ENCODE data around the gene TUSC2. TPM values are rescaled to one million over a fixed set of nuclear protein-coding genes. Genes with fewer than 3 reads are reported as not detected.

TUSC2 gene
- total RNA-seq, 1 experiment from 2014 or later, result 35.3 TPM

- in situ Hi-C loops (cut with HindIII; ENCODE audit: low pct_unique_long_range_greater_than_20kb, low sequenced_read_pairs), result no loop called here
- H3K9me3 ChIP-seq (ENCODE audit: control insufficient read depth, insufficient read depth, low read depth, low read length), result no peaks in the 10 kb centered on the region
- peaks cover 2% of the 10 kb centered on the region; the same call in 1 of the 2 replicates for H3K36me3 ChIP-seq (ENCODE audit: control insufficient read depth, insufficient read depth, low read length)
- peaks cover 6% of the 10 kb centered on the region for H3K4me1 ChIP-seq (ENCODE audit: control insufficient read depth, insufficient read depth, low read length)
- no TSS peak for BruUV-seq (replicated peaks)
- peak overlapping the region; percentile 75 to 80 for H3K4me3 ChIP-seq (ENCODE audit: low read depth in 2 of 2, low read length in 2 of 2)
- no peaks in the 10 kb centered on the region for H3K27me3 ChIP-seq (ENCODE audit: control insufficient read depth, insufficient read depth, low read length)
- no peak for DNase-seq (ENCODE audit: low read depth, low spot score)
- POLR2A ChIA-PET, result no interaction called here
- 0 out of 2 replicates have a peak, but pooled peaks have one; percentile 6 for TF ChIP-seq SIN3A (IDR thresholded peaks at IDR 0.05; ENCODE audit: borderline replicate concordance, insufficient read depth, low read depth, low read length)
- no peak for TF ChIP-seq REST (IDR thresholded peaks at IDR 0.05; ENCODE audit: insufficient read depth in 1 of 2, low read depth in 2 of 2, low read length in 1 of 2)
- intact Hi-C loops (cut with micrococcal nuclease; ENCODE audit: unreplicated experiment), result no loop called here
- peak overlapping the region; percentile 89 for H3K27ac ChIP-seq (ENCODE audit: low read length)
- ATAC-seq, result no peak
- CTCF ChIA-PET, result interaction anchor here (0.6 kb wide), 1 partner anchor 122 kb away, joined by 3 read pairs; no protein-coding TSS in a partner anchor
Measured at GRCh38 chr3:50350213-50350526, 22.1 kb upstream of the TUSC2 start.

GRCh38 chr3:50347187-50347813 lies 19.3 kb upstream of the TUSC2 start:
- CTCF ChIA-PET, result interaction anchor here (0.7 to 2.1 kb wide), 6 partner anchors 10 to 187 kb away, joined by 5 to 13 read pairs (median 10); partner anchors contain the start of gene IFRD2
- no peak overlapping the region for H3K4me3 ChIP-seq (ENCODE audit: low read depth in 2 of 2, low read length in 2 of 2)
- H3K27ac ChIP-seq (ENCODE audit: low read length), result no peak overlapping the region
- ATAC-seq, result no peak
- intact Hi-C loops (cut with micrococcal nuclease; ENCODE audit: unreplicated experiment) (loop anchor here (2.0 kb wide), 1 partner anchor 204 kb away; no protein-coding TSS in a partner anchor), in situ Hi-C loops (cut with HindIII; ENCODE audit: low pct_unique_long_range_greater_than_20kb, low sequenced_read_pairs) (no loop called here)
- no peaks in the 10 kb centered on the region for H3K27me3 ChIP-seq (ENCODE audit: control insufficient read depth, insufficient read depth, low read length)
- H3K36me3 ChIP-seq (ENCODE audit: control insufficient read depth, insufficient read depth, low read length), result peaks cover 2% of the 10 kb centered on the region; the same call in 1 of the 2 replicates
- H3K9me3 ChIP-seq (ENCODE audit: control insufficient read depth, insufficient read depth, low read depth, low read length), result no peaks in the 10 kb centered on the region
- TF ChIP-seq, protein P1, sequence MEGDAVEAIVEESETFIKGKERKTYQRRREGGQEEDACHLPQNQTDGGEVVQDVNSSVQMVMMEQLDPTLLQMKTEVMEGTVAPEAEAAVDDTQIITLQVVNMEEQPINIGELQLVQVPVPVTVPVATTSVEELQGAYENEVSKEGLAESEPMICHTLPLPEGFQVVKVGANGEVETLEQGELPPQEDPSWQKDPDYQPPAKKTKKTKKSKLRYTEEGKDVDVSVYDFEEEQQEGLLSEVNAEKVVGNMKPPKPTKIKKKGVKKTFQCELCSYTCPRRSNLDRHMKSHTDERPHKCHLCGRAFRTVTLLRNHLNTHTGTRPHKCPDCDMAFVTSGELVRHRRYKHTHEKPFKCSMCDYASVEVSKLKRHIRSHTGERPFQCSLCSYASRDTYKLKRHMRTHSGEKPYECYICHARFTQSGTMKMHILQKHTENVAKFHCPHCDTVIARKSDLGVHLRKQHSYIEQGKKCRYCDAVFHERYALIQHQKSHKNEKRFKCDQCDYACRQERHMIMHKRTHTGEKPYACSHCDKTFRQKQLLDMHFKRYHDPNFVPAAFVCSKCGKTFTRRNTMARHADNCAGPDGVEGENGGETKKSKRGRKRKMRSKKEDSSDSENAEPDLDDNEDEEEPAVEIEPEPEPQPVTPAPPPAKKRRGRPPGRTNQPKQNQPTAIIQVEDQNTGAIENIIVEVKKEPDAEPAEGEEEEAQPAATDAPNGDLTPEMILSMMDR (IDR thresholded peaks at IDR 0.05), result peak; percentile 80
- TF ChIP-seq TCF7L2 (IDR thresholded peaks at IDR 0.05; ENCODE audit: low read depth, low read length), result no peak
- peaks cover 8% of the 10 kb centered on the region for H3K4me1 ChIP-seq (ENCODE audit: control insufficient read depth, insufficient read depth, low read length)
- POLR2A ChIA-PET, result no interaction called here
- DNase-seq (ENCODE audit: low read depth, low spot score), result no peak
- no TSS peak for BruUV-seq (replicated peaks)

DNA sequence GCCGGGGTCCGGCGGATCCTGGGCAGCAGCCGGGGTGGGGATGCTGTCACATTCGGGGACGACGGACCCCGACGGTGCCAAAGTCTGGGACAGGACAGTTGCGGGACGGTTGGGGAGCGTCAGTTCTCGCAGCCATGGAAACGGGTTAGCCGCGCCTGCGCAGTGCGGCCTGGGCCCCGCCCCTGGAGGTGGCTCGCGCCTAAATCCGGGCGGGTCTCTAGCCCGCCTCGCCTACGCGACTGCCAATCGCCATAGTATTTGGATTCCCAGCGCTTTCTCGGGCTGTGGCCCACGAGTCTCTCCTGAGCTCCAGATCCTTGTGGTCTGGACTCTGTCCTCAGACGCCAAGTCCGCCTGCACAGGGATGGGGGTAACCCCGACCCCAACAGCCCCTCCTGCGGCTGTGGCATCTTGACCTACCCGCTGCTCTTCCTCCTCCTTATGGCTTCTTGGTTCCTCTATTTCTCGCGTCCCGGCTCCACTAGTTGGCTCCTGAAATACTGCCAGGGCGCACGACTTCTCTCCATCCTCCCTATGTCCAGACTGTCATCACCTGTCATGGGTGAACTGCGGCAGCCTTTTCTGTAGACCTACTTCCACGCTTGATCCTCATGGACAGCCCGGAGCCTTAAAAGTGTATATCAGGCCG lies 17.7 kb upstream of the TUSC2 start, which contains the start of gene ZMYND10:
ZMYND10 (minus strand) TSS at position 147 of the 649 bp plus-strand sequence. CDS start 153 bp downstream, outside the sequence.
- H3K36me3 ChIP-seq (ENCODE audit: control insufficient read depth, insufficient read depth, low read length), result peaks cover 2% of the 10 kb centered on the region; the same call in 1 of the 2 replicates
- TF ChIP-seq TCF7L2 (IDR thresholded peaks at IDR 0.05; ENCODE audit: low read depth, low read length) (no peak), SIN3A (IDR thresholded peaks at IDR 0.05; ENCODE audit: borderline replicate concordance, insufficient read depth, low read depth, low read length) (peak; percentile 73; the same call in 1 of the 2 replicates)
- H3K27me3 ChIP-seq (ENCODE audit: control insufficient read depth, insufficient read depth, low read length), result no peaks in the 10 kb centered on the region
- BruUV-seq (replicated peaks), result no TSS peak
- peak within 1 kb of the TSS; percentile 47 to 68 for H3K4me3 ChIP-seq (ENCODE audit: low read depth in 2 of 2, low read length in 2 of 2)
- H3K4me1 ChIP-seq (ENCODE audit: control insufficient read depth, insufficient read depth, low read length), result peaks cover 6% of the 10 kb centered on the region
- no peak for DNase-seq (ENCODE audit: low read depth, low spot score)
- no peaks in the 10 kb centered on the region for H3K9me3 ChIP-seq (ENCODE audit: control insufficient read depth, insufficient read depth, low read depth, low read length)
- ChIA-PET POLR2A (interaction anchor here (0.6 kb wide), 1 partner anchor 8 kb away, joined by 4 read pairs; no protein-coding TSS in a partner anchor), CTCF (no interaction called here)
- in situ Hi-C loops (cut with HindIII; ENCODE audit: low pct_unique_long_range_greater_than_20kb, low sequenced_read_pairs) (no loop called here), intact Hi-C loops (cut with micrococcal nuclease; ENCODE audit: unreplicated experiment) (loop anchor here (2.0 kb wide), 1 partner anchor 205 kb away; no protein-coding TSS in a partner anchor)
- peak; percentile 84 for ATAC-seq
- peak within 1 kb of the TSS; percentile 18; the same call in 1 of the 2 replicates for H3K27ac ChIP-seq (ENCODE audit: low read length)

Measured in Panc1 (cell line).